HEK293T (cell line): ENCODE measurements around the gene CTIF.

ENCODE experiments used
- CTCF ChIA-PET: fragments of 350-600 bp; formaldehyde crosslinking; extraction: SDS; loops from one replicate; lab custom pipeline; 2021; ENCODE audit warnings: antibody characterized with exemption, inconsistent platforms; lab: Yijun Ruan, JAX
- POLR2A ChIA-PET: fragments of 350-600 bp; formaldehyde crosslinking; extraction: SDS; loops from one replicate; lab custom pipeline; 2020; ENCODE audit warnings: antibody characterized with exemption, inconsistent platforms; lab: Yijun Ruan, JAX
- DNase-seq: peaks from one replicate; pipeline ENCODE4 v3.0.0; 2012; ENCODE audit warnings: mixed read lengths; ENCODE audit errors: extremely low spot score
- ARNT ChIP-seq: fragments of 450-650 bp; IDR thresholded peaks from 2 replicates; pipeline ENCODE4 v1.6.1; 2017; ENCODE audit warnings: mild to moderate bottlenecking
- BHLHE40 ChIP-seq: fragments of 450-650 bp; IDR thresholded peaks from 2 replicates; pipeline ENCODE4 v1.6.1; 2016; ENCODE audit warnings: mild to moderate bottlenecking, moderate library complexity, borderline replicate concordance
- CTBP1 ChIP-seq: fragments of 450-650 bp; IDR thresholded peaks from 2 replicates; pipeline ENCODE4 v1.6.1; 2016; ENCODE audit warnings: borderline replicate concordance
- ELF4 ChIP-seq: fragments of 450-650 bp; IDR thresholded peaks from 2 replicates; pipeline ENCODE4 v1.6.1; 2017; ENCODE audit warnings: antibody characterized with exemption
- FOXA1 ChIP-seq: fragments of 450-650 bp; IDR thresholded peaks from 2 replicates; pipeline ENCODE4 v1.6.1; 2016; ENCODE audit warnings: mild to moderate bottlenecking
- FOXK2 ChIP-seq: fragments of 450-650 bp; IDR thresholded peaks from 2 replicates; pipeline ENCODE4 v1.6.1; 2016; ENCODE audit warnings: mild to moderate bottlenecking
- FOXM1 ChIP-seq: fragments of 450-650 bp; IDR thresholded peaks from 2 replicates; pipeline ENCODE4 v1.6.1; 2017; ENCODE audit warnings: mild to moderate bottlenecking, borderline replicate concordance
- HDGF ChIP-seq: fragments of 450-650 bp; IDR thresholded peaks from 2 replicates; pipeline ENCODE4 v1.6.1; 2017; ENCODE audit warnings: antibody characterized with exemption, borderline replicate concordance
- L3MBTL2 ChIP-seq: fragments of 450-650 bp; conservative IDR thresholded peaks from 2 replicates; pipeline ENCODE4 v1.6.1; 2016; ENCODE audit warnings: mild to moderate bottlenecking
- LEF1 ChIP-seq: fragments of 450-650 bp; IDR thresholded peaks from 2 replicates; pipeline ENCODE4 v1.6.1; 2017; ENCODE audit warnings: mild to moderate bottlenecking, borderline replicate concordance
- NFRKB ChIP-seq: fragments of 450-650 bp; IDR thresholded peaks from 2 replicates; pipeline ENCODE4 v1.6.1; 2016; ENCODE audit warnings: mild to moderate bottlenecking, moderate library complexity
- PKNOX1 ChIP-seq: fragments of 450-650 bp; IDR thresholded peaks from 2 replicates; pipeline ENCODE4 v1.6.1; 2016
- SP1 ChIP-seq: fragments of 450-650 bp; IDR thresholded peaks from 2 replicates; pipeline ENCODE4 v1.6.1; 2017
- SUZ12 ChIP-seq: fragments of 450-650 bp; IDR thresholded peaks from 2 replicates; pipeline ENCODE4 v1.6.1; 2016; ENCODE audit warnings: mild to moderate bottlenecking
- TARDBP ChIP-seq: fragments of 450-650 bp; IDR thresholded peaks from 2 replicates; pipeline ENCODE4 v1.6.1; 2016
- ZNF384 ChIP-seq: fragments of 450-650 bp; IDR thresholded peaks from 2 replicates; pipeline ENCODE4 v1.6.1; 2016

Gene CTIF

GRCh38 chr18:48720655-48721025, 181.8 kb downstream of the CTIF start:
- CTCF ChIA-PET = no interaction called here
- POLR2A ChIA-PET = no interaction called here
- TF ChIP-seq LEF1 (no peak), L3MBTL2 (no peak), PKNOX1 (no peak), HDGF (no peak), FOXK2 (no peak), ARNT (no peak), ELF4 (no peak), BHLHE40 (no peak), TARDBP (no peak), FOXA1 (no peak), NFRKB (no peak), SUZ12 (no peak), FOXM1 (no peak), ZNF384 (no peak), CTBP1 (no peak)
- no peak for DNase-seq

GRCh38 chr18:48721312-48721711, 182.5 kb downstream of the CTIF start:
- TF ChIP-seq FOXK2 = no peak
- no peak for TF ChIP-seq PKNOX1
- no peak for TF ChIP-seq ZNF384
- no peak for TF ChIP-seq SP1
- TF ChIP-seq NFRKB = no peak
- no peak for TF ChIP-seq FOXA1
- no peak for TF ChIP-seq BHLHE40
- TF ChIP-seq L3MBTL2 = no peak
- no peak for TF ChIP-seq CTBP1
- no peak for DNase-seq
- ChIA-PET CTCF (interaction anchor here (0.6 kb wide), 1 partner anchor 10 kb away, joined by 3 read pairs; no protein-coding TSS in a partner anchor), POLR2A (no interaction called here)

- ChIA-PET CTCF (no interaction called here), POLR2A (no interaction called here)
- no peak for TF ChIP-seq L3MBTL2
- no peak for TF ChIP-seq FOXK2
- TF ChIP-seq FOXM1 = no peak
- no peak for TF ChIP-seq ARNT
- TF ChIP-seq FOXA1 = no peak
- TF ChIP-seq SUZ12 = no peak
- no peak for TF ChIP-seq BHLHE40
- TF ChIP-seq TARDBP = no peak
- no peak for TF ChIP-seq LEF1
- no peak for TF ChIP-seq ELF4
- TF ChIP-seq HDGF = no peak
- no peak for TF ChIP-seq PKNOX1
- TF ChIP-seq ZNF384 = no peak
- TF ChIP-seq SP1 = no peak
- no peak for TF ChIP-seq NFRKB
- TF ChIP-seq CTBP1 = no peak
These were observed 184.2 kb downstream of the CTIF start for GRCh38 chr18:48723016-48723415.

GRCh38 chr18:48723837-48724236, 185.0 kb downstream of the CTIF start:
- no peak for TF ChIP-seq FOXA1
- no peak for TF ChIP-seq ARNT
- no peak for TF ChIP-seq L3MBTL2
- no peak for TF ChIP-seq ZNF384
- no peak for TF ChIP-seq BHLHE40
- no peak for TF ChIP-seq FOXM1
- no peak for TF ChIP-seq CTBP1
- TF ChIP-seq LEF1 = no peak
- TF ChIP-seq HDGF = no peak
- TF ChIP-seq PKNOX1 = no peak
- no peak for TF ChIP-seq SUZ12
- no peak for TF ChIP-seq NFRKB
- TF ChIP-seq SP1 = no peak
- TF ChIP-seq ELF4 = no peak
- no peak for TF ChIP-seq TARDBP
- no peak for TF ChIP-seq FOXK2
- ChIA-PET POLR2A (no interaction called here), CTCF (no interaction called here)
- no peak for DNase-seq

More at GRCh38 chr18:48723016-48723415, 184.2 kb downstream of the CTIF start:
- DNase-seq = no peak

- POLR2A ChIA-PET = no interaction called here
- DNase-seq = no peak
- TF ChIP-seq CTBP1 (no peak), L3MBTL2 (no peak), ZNF384 (no peak), SUZ12 (no peak), FOXM1 (no peak), NFRKB (no peak), LEF1 (no peak), TARDBP (no peak), ELF4 (no peak), ARNT (no peak), BHLHE40 (no peak), FOXA1 (no peak), SP1 (no peak), FOXK2 (no peak), PKNOX1 (no peak), HDGF (no peak)
- CTCF ChIA-PET = no interaction called here
These were observed 185.6 kb downstream of the CTIF start for GRCh38 chr18:48724442-48724841.
